Midbrain (tissue), 1 donor: ENCODE data around the gene ESPNL.

Experiments
- DNase-seq: peaks from one replicate; lab custom pipeline; 2025; lab: John Stamatoyannopoulos, UW

The ESPNL gene

DNA sequence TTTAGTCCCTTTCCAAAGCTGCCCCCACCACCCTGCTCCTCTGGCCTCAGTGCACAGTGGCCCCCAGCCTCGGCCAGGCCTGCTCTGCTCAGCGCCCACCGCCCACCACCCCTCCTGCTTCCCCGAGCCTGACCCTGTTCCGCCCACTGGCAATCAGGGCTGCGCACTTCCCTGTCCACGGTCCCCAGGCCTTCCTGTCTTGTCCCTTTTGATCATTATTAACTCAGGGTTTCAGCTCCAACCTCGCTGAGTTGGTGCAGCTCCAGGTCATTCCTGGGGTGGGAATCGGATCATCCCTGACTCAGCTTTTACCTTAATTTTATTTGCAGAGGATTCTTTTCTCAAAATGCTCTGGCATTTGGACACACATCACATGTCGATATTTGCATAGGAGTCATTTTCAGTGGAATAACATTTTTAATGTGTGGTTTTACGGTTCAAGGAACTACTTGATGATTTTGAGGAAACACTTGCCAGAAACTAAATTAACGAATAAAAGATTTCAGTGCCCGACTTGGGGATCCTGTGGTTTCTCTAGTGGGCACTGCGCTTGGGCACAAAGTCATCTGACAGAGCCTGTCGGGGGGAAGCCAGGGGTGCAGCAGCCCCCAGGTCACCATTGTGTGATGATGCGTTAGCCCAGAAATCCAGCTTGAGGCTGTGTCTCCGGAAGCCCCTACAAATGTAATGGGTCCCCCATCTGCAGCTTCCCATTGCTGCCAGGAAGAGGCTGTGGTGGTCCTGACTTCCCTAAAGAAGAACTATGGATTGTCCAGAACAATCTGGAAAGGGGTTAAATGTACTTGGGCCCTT lies 1.0 kb upstream of the ESPNL start:
- no peak for DNase-seq

DNA sequence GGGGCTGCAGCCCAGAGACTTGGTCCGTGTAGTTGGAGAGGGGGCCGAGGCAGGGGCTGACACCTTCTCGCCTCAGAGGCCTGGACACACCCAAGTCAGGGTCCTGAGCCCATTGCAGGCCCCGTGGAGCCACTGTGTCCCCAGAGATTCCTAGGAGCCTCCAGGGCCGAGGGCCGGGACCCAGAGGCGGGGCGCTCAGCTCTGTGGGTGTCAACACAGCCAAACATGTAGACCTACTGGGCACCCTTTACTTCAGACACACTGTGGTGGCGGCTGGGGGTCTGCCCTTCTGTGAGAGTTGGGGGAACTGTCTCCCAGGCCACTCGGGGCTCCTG lies 459 bp upstream of the ESPNL start:
- no peak for DNase-seq

DNA sequence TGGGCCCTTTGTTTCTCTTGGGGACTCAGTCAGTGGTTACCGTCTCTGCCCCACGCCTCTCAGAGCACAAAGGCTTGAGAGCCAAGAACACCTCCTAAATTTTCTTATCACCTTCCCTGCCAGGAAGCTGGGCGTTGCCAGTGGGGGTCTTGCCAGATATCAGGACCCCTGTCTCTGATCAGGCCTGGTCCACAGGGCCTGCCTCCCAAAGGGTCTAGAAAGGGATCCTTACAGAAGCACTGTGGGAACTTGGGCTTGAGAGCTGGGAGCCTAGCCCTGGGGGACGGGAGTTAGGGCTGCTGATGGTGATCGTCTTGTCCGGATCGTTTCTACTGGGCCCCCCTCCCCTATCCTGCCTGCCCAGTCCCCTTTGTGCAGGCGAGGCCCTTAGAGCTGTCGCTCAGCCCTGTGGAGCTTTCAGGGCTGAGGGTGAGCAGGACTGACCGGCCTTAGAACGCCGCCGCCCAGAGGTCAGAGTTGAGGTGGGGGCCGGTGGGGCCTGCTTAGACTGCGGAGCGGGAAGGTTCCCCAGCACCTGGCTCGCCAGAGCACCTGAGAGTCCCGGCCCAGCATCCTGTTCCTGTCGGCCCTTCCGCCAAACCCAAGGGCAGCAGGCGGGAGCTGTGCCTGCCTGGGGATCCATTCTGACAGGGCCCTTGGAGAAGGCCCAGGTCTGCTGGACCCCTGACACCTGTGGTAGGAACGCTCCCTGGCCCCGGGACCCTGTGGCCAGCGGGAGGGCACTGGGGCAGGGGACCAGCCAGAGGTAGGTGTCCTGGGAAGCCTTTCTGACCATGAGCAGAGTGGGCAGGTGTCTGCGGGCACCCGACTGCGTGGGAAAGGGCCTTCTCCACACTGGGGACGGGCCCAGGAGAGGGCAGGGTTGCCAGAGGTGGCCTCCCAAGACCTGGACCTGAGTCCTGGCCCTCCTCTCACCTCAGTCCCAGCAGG lies 956 bp downstream of the ESPNL start:
- no peak for DNase-seq

DNA sequence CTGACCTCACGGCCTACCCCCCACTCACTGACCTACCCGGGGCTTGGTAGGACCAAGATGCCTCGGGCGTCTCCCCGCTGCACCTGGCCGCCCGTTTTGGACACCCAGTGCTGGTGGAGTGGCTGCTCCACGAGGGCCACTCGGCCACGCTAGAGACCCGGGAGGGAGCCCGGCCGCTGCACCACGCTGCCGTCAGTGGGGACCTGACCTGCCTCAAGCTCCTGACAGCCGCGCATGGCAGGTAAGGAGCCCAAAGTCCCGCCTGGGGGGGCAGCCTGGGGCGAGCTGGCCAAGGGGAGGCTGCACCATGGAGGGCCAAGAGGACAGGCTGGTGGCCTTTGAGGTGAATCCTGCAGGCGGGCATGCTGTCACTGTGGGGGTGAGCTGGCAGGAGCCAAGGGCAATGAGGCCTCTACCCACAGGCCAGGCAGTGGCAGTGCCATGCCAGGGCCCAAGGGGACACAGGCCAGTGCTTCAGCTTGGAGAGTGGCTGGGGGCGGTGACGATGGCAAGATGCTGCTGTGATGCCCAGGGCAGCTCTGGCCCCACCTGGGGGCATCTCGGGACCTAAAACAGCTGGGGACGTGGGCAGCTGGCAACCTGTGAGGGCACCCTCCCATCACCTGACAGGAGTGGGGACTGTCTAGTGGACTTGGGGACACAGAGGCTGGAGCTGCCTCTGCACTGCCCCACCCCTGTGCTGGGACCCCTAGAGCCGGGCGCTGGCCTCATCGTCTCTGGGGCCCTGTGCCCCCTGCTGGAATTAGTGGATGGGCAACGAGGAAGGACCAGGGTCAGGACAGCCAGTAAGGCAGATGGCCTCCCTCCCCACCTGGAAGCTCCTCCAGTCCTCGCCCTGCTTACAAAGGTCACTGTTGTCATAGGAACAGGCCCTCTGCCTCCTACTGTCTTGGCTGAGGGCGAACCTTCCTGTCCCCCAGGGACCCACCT lies 2.0 kb downstream of the ESPNL start:
- no peak for DNase-seq

- DNase-seq = no peak
Measured at GRCh38 chr2:238102865-238103264, 2.7 kb downstream of the ESPNL start.

DNA sequence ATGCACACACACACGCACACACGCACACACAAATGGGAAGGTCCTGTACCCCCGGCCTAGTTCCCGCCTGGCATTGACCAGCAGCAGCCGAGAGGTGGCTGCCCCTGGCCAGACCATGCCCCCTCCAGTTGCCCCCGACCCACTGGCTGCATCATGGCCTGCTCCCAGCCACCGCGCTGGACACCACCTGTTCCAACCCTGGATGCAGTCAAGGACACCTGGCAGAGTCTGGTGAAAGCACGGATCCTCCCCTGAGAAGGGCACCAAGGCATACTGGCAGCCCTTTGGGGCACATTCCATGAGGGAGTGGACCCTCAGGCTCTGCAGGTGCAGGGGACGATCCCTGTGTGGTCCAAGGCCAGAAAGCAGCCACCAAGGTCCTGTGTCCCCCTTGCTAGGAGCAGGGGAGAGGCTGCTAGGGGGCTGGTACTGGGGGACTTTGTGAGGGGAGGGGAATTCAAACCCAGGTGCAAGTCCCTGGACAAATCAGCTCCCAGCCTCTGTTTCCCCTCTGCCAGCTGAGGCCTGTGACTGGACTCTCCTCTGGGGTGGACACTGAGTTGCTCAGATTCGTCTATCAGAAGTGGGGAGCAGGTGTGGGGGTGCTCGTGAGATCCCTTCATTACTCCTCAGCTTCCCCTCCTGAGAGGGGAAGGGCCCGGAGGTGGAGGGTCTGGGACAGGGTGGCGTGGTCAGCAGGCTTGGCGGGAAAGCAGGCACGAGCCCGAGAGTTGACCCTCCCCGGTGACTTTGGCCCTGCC lies 3.5 kb downstream of the ESPNL start:
- DNase-seq = no peak

DNA sequence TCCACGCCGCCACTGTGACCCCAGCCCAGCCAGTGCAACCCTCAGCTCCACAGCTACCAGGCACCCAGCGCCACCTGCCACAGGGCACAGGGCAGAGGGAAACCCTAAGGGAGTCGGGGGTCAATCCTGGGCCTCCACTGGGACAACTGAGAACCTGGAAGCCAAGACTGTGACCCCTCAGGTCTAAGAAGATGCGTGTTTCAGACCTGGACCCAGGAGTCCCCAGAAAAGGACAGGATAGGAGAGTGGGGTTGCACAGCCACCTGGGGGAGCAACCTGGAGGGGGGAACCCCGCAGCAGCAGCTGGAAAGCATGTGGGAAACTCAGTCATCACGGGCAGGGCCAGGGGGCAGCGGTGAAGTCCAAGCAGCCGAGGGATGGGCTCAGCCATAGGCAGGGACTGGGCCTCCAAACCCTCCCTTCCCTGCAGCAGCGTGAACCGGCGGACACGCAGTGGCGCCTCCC lies 4.1 kb downstream of the ESPNL start:
- no peak for DNase-seq

- no peak for DNase-seq
Measured at GRCh38 chr2:238104691-238105371, 4.7 kb downstream of the ESPNL start.

GRCh38 chr2:238105506-238106338 lies 5.6 kb downstream of the ESPNL start:
- DNase-seq = no peak

DNA sequence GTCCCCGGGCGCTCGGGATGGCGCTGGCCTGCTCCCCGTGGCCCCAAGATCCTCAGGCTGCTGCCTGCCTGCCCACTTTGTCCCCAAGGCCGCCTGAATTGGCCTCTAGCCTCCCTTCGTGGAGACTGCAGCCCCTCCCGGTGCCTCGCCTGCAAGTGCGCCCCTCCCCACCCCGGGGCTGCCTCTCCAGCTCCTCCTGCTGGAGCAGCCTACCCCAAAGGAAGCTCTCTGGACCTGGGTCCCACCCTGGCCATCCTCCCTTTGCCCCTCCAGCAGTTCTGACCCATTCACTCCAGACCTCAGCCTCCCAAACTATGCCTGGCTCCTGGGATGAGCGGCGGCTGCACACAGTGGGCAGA lies 6.2 kb downstream of the ESPNL start:
- DNase-seq = no peak

- no peak for DNase-seq
Measured at GRCh38 chr2:238106698-238107524, 6.8 kb downstream of the ESPNL start.

DNA sequence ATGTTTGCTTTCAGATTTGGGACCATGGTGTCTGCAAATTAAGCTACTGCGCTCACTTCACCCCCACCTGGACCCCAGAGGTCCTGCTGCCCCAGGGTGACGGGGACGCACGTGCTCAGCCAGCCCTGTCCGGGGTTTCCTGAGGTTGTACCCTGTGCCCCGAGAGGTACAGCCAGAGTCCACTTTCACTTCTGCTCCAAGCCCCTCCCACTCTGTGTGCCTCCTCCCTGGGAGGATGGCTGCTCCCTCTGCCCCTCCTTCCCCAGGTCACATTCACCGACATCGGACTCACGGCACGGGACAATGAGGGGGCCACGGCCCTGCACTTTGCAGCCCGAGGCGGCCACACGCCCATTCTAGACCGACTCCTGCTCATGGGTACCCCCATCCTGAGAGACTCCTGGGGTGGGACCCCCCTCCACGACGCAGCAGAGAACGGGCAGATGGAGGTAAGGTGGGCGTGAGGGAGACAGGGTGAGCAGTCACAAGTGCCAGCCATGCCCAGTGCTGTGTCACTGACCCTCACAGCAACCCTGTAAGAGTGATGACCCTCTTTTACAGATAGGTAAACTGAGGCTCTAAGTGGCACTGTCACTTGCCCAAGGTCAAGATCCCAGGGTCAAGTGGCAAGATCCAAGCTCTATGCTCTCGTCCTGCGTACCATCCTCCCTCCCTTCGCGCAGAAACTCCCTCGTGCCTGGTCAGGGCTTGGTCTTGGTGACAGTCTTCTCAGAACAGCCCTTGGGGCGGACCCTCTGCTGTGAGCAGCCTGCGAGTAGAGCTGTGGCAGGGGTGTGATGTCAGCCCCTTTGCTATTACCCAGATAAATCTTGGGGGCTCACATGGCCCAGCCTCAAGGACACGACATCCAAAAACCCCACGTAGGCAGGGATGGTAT lies 7.6 kb downstream of the ESPNL start:
- DNase-seq = no peak

DNA sequence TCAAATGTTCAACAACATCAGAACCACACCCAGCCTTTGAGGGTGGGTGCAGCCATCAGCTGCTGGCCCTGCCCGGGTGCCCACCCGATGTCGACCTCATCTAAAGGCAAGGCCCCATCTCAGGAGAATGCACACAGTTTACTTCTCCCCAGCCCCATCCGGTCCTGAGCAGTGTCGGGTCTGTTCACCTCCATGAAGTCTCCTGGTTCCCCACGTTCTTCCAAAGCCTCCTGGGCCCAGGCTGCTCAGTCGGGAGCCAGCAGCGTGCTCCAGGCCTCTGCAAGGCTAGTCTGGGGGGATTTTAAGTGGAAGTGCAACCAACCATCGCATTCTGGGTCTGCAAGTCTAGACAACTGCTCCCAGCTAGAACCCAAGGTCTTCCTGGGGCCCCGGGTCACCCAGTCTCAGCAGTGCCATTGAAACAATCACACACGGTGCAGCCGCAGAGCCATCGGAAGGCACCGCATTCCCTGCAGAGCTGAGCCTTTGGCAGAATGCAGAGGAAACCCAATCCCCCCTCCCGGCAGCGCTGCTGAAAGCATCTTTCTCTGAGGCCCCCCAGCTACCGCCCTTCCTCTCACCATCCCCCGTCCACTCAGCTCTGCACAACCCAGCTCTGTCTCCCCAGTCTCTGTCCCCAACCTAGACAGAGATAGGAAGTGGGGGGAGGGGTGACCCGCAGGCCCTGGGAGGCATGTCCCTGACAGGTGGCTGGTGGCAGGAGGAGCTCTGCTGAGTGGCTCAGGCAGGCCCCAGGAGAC lies 8.5 kb downstream of the ESPNL start:
- no peak for DNase-seq

- no peak for DNase-seq
Measured at GRCh38 chr2:238113611-238114010, 13.5 kb downstream of the ESPNL start.

DNA sequence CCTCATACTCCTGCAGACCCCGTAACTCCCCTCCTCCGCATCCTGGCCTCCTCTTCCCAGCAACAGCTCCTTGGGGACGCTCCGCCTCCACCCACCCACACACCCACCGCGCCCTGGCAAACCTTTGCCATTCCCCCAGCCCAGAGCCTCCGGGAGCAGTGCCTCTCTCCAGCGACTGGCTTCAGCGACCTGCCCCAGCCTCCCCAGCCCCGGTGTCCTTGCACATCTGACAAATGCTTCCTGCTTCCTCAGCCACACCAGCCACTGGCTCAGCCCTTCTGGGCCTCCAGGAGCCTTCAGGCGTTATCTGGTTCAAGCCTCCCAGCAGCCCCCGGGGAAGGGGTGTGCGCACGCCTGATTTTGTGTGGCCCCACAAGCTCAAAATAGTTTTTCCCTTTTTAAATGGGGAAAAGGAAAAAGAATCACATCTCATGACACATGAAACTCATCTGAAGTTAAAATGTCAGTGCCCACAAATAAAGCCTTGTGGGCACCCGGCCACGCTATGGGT lies 14.2 kb downstream of the ESPNL start:
- no peak for DNase-seq

DNA sequence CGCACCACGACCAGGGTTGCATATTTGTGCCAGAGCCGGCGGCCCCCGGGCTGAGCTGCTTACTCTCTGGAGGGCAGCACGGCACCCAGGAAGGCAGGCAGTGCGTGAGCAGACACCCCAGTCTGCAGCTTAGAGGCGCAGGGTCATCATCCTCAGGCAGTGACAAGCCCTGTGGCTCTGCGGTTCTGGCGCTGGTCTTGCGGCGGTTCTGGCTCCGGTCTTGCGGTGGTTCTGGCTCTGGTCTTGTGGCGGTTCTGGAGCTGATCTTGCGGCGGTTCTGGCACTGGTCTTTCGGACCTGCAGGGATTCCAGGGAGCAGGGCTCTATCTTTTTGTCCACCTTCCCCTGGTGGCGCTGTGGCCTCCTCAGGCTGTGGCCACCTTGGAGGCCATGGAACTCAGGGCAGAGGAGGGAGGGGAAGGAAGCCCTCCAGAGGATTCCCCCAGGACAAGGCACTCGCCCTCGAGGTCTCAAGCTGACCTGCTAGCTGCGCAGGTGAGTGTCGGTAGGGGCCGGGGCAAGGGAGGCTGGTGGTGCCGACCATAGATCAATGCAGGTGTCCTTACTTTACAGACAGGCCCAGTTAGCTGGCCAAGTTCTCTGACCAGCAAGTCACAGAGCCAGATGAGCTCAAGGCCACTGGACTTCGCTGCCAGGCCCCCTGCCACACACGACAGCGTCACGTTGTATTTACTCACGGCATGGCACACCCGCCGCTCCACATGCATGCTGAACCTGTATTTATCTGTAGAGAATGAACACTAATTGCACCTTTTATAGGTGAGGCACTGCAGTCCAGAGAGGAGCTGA lies 14.9 kb downstream of the ESPNL start:
- no peak for DNase-seq
